T follicular helper cell (primary cell): Measurements from ENCODE around the gene E2F2.

Experiments
- DNase-seq: peaks from one replicate; pipeline ENCODE4 v3.0.0-alpha.2; 2020; ENCODE audit warnings: low read depth
- total RNA-seq, 2 experiments: gene quantifications; one replicate each; lab custom pipeline; 2026; lab: John Stamatoyannopoulos, UW

Gene E2F2, protein sequence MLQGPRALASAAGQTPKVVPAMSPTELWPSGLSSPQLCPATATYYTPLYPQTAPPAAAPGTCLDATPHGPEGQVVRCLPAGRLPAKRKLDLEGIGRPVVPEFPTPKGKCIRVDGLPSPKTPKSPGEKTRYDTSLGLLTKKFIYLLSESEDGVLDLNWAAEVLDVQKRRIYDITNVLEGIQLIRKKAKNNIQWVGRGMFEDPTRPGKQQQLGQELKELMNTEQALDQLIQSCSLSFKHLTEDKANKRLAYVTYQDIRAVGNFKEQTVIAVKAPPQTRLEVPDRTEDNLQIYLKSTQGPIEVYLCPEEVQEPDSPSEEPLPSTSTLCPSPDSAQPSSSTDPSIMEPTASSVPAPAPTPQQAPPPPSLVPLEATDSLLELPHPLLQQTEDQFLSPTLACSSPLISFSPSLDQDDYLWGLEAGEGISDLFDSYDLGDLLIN
- total RNA-seq, result 0.35 to 6.6 reads per million in 2 experiments

DNA sequence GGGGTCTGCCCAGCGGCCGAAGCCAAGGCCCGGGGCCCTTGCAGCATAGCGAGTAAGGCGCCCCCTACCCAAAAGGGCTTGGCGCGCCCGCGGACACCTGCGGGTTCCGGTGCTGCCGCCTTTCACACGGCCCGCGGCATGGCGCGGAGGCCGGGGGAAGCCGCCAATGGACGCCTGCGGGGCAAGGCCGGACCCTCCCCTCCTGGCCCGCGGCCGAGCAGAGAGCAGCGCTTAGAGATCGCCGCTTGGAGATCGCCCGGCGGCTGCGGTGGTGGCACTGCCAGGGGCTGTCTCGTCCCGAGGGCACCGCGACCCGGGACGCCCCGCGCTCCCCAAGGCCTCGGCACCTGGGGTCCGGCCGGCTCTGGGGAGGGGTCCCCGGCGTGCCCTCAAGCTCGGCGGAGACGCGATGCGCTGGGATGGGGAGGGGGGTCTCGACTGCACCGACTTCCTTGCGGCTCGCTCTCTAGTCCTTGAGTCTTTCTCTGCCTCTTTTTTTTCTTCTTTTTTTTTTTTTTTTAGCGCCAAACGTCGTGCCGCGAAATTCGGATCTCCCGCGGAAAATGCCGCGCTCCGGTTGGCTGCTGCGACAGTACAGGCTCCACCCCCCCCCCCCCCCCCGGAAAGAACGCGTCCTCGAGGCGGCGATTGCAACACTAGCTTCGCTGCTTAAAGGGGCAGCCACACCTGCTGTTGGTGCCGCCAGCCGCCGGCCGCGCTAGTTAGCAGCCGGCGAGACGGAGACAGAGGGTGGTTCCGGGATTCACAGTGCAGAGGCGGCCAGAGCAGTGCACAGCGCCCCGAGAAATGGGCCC, at the start of gene E2F2:
Gene E2F2 (minus strand): TSS at position 487 of the 815 bp plus-strand sequence. CDS start 440 bp downstream, at position 47.
- DNase-seq, result peak; percentile 74

DNA sequence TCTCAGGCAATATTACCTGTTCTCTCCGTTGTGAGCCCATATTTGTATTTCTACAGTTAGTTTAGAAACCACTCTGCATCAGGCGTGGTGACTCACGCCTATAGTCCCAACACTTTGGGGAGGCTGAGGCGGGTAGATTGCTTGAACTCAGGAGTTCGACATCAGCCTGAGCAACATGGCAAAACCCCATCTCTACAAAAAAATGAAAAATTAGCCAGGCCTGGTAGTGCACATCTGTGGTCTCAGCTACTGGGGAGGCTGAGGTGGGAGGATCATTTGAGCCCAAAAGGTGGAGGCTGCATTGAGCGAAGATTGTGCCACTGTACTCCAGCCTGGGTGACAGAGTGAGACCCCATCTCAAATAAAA, 47.9 kb upstream of the E2F2 start:
- no peak for DNase-seq

DNA sequence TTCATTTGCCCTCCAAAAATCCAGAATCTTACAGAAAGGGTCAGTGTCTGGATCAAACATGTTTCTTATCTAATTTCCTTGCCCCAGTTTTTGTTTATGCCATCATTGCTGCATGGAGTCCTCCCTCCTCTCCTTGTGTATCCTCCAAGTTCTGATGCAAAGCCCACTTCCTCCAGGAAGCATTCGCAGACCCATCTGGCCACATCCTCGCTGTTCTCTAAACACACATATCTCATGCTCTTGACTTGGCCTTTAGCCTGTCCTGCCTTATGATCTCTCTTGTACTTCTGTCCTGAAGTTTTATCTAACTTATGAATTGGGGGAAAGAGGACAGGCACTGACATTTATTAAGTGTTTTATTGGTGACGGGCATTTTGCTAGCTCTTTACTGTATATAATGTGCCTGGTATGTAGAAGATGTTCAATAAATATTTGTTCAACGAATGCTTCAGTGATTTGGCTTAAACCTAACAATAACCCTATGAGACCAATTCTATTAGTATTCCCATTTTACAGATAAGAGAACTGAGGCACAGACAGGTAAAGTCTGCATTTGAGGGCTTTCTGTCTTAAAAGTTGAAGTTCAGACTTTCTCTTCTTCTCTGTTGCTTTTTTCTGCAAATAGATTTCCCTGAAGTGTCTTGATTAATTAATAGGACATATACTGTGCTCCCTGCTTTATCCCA, 47.4 kb upstream of the E2F2 start:
- DNase-seq, result no peak

DNA sequence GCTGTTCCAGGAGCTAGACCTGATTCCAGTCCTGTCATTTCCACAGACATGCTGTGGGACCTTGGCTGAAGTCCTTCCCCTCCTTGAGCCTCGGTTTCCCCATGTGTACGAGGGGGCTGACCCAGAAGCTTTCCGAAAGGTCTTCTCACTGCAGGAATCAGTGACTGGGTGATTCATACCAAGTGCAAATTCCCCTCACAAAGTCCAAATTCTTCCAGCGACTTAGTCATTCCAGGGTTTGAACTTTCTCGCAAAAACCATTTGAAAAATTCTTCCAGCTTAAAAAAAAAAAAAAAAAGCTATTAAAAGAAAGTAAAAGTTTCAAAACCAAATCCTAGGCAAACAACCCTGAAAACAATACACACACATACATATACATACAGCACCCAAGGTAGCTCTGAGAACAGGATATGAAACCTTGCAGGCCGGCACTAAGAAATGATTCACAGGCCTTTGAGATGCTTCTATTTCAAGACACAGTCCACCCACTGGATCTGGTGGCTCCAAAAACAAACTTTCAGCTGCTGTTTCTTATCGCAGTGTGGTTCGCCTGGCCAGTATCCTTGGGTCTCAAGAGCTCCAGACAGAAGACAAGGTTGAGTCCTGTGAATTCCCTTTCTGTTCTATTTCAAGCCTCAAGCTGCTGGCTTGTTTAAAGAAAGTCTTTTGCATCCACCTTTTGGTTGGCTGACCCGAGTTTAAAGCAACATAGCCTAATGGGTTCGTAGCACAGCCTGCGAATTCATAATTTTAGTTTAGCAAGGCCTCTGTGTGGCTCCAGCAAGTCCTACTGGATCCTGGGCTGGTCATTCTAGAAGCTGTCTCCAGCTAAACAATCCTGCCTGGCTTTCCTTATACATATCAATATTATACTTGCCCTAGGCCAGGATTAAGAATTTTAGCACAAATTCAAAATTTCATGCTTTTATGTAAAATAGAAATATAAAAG, 46.3 kb upstream of the E2F2 start:
- DNase-seq, result no peak

DNA sequence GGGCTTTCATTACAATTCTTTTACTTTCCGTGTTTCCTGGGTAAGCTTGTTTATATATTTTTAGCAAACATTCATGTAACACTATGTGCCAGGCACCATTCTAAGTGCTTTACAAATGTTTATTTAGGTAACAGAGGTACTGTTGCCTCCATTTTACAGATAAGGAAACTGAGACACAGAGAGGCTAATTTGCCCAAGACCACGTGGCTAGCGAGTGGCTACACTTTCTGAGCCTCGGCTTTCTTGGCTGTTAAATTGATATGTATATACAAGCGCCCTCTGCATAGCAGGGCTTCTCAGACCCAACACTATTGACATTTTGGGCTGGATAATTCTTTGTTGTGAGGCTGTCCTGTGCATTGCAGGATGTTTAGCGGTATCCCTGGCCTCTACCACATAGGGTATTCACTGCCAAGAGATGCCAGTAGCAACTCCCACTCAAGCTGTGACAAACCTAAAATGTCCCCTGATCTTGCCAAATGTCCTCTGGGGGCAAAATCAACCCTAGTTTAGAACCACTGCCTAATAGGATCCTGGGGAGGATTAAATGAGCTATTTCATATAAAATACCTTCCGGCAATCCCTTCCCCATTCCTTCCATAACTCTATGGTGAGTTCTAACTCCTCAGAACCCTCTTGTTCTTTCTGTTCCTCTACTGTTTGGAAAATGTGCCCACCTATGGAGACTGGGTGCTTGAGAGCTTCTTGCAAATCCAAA, 45.5 kb upstream of the E2F2 start:
- DNase-seq, result no peak

DNA sequence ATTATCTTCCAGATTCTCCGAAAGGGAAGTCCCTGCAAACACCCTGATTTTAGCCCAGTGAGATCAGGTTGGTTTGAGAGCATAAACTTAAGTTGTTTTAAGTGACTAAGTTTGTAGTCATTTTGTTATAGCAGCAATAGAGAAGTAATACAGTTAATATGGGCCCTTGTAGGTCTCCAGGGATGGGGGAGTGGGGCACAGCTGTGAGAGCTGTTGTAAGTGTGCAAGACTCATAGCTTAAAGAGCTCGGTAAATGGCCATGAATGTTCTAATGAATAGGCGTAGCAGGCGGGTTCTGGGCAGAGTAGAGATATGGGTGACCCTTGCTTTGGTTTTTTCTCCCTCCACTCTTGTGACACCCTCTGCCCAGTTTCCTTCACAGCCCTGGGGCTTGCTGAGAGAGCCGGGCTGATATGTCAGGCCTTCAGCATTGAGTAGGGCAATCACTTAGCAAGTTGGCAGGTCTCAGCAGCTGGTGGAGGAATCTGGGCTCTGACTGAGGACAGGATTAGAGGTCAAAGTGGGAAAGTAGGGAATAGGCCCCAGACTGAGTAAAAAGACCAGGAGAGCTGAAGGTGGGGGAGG, 44.3 kb upstream of the E2F2 start:
- DNase-seq, result no peak

DNA sequence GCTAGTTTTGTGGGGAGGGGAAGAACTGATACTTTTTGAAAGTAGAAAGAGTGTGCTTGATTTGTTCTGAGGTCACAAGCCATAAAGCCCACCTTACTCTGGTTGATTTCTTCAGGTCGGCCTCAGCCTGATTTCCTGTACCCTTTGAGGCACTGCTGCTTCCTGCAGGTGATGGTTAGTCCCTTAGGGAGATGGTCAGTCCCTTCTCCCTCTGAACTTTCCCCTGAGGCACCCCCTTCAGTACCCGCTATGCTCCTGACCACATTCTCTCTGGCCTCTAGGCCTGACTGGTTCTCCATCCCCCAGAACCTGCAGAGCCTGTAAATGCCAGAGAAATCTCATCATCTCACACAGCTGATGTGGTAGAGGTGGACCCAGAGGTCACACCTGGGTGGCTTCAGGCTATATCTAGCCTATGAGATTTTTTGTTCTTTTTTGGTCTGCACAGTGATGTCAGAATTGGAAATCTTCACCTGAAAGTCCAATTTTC, 43.3 kb upstream of the E2F2 start:
- DNase-seq, result no peak

DNA sequence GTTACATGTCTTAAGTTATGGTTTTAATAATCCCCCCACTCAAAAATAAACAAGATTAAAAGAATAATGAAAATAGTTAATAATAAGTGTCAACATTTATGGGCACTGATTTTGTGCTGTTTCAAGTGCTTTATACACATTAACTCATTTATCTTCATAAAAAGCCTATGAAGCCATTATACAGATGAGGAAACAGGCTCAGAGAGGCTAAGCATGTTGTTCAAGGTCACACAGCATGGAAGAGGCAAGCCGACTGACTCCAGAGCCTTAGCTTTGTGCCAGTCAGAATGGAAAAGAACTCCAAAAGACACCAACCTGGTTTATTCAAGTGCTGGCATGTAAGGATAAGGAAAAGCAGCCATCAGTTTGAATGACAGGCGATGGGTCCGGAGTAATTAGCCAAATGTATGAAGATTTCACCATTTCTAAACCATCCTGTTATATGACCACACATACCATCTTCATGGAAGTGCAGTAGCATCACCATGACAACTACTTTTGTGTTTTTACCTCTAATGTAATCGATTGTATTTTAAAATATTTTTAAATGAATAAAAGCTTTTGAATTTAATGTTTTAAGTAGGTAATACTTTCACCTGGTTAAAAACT, 42.6 kb upstream of the E2F2 start:
- DNase-seq, result no peak

DNA sequence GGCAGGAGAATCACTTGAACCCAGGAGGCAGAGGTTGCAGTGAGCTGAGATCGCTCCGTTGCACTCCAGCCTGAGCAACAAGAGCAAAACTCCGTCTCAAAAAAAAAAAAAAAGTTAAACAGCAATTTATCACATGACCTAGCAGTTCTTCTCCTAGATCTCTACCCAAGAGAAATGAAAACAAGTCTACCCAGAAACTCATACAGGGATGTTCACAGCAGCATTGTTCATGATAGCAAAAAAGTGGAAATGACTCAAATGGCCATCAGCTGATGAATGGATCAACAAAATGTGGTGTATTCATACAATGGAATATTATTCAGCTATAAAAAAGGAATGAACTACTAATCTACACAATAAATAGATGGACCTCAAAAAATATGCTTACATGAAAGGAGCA, 40.4 kb upstream of the E2F2 start:
- no peak for DNase-seq

DNA sequence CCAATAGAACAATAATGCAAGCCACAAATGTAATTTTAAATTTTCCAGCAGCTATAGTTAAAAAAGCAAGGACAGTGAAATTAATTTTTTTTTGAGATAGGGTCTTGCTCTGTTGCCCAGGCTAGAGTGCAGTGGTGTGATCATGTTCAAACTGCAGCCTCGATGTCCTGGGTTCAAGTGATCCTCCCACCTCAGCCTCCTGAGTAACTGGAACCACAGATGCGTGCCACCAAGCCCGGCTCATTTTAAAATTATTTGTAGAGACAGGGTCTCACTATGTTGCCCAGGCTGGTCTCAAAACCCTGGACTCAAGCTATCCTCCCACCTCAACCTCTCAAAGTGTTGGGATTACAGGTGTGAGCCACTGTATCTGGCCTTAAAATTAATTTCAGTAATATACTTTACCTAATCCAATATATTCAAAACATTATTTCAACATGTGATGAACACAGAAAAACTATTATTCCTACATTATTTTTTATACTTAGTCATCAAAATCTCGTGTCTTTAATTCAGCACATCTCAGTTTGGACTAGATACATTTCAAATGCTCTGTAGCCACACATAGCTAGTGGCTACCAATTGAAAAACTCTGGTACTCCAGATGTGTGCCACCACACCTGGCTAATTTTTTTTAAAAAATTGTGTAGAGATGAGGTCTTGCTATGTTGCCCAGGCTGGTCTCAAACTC, 39.1 kb upstream of the E2F2 start:
- DNase-seq, result no peak

DNA sequence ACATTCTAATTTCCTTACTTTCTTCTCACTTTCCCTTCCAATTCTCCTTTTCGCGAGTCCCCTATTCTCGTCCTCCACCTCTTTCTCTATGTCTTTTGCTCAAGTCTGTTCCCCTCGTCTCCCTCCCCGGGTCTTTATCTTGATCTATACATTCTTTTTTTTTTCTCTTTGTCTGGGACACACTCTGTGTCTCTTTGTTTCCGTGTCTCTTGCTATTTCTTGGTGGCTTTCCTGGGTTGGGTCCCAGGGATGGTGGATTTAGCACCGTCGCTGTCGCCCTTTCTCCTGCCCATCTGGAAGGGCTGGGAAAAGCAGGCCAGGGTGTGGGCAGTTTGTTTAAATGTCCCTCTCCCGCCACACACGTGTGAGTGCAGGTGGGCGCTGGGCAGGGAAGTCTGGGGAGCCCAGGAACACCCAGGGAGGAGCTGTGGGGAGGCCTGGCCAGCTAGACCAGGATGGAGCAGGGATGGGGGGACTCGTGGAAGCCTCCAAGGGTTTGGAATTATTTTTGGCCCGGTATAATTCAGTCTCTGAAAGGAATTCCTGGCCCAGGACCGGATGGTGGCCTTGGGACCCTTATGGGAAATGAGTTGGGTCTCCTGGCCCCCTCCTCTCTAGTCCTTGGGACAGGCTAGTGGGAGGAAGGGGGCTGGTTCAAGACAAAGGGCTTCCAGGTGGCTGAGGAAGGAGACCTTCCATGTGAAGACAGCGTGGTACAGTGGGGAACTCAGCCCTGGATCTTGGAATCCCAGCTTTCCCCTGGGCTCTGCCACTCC, 37.8 kb upstream of the E2F2 start:
- DNase-seq, result no peak

DNA sequence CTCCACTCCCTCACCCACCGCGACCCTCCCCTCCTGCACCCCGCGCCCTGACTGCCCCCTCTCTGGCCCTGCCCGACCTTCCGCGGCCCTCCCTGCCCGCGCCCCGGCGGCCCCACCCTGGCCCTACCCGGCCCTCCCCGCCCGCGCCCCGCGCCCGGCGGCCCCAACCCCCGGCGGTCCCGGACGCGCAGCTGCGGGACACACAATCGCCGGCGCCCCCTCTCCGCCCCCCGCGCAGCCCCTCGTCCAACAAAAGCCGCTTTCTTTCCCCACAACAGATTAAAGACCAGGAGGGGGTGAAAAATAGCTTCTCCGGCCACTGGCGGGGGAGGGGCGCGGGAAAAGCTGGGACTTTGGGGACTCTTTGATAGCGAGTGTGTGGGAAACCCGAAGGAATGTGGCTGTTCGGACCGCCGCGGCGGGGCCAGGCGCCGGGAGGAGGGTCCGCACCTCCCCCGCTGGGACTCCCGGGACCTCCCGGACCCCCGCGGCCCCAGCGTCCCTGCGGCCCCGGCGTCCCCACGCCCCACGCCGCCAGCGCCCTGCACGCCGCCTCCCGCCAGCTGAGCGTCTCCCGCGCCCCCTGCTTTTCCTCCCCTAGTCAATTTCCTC, 37.1 kb upstream of the E2F2 start:
- no peak for DNase-seq

DNA sequence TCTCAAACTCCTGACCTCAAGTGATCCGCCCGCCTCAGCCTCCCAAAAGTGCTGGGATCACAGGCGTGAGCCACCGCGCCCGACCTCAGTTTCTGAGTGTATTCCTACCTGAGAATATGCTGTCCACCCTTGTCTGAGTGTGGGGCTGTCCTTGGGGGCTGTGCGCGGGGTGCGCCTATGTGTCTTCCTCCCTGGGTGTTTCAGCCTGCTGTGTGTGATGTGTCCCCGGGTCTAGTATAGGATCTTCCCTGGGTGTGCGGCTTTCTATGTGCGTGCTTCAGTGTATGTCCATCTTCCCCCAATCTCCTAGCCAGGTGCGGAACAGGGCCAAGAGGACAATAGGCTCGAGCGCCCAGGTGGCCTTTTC, 36.6 kb upstream of the E2F2 start:
- no peak for DNase-seq

DNA sequence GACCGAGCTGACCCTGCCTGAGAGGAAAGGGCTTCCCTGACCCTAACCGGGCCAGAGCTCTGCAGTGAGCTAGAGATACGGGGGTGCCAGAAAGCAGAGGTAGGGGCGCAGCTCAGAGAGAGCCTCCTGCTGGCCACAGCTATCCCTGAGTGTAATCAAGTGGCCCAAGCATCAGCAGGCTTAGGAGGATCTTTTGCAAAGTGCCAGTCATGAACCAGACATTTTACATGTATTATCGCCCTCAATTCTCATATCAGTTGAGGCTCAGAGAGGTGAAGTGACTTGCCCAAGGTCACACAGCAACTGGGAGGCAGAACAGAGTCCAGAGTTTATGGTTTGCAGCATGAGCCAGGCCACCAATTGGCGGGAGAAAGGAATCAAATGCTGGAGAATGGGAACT, 35.3 kb upstream of the E2F2 start:
- DNase-seq, result no peak

DNA sequence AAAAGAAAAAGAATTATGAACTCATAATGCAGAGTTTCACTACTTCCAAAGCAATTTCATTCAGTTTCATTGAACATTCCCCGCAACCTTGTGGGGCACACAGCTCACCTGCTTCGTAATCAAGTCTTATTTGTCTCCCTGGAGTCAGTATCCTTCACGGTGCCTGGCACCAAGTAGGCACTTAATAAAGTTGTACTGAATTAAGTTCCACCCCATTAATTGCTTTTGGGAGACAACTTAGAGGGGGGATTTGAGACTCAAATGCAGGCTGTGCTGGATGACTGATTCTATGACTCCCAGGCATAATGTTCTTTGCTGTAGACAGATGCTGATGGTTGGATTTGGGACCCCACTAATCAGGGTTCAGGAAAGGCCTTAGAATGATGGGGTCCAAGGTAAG, 34.7 kb upstream of the E2F2 start:
- no peak for DNase-seq

DNA sequence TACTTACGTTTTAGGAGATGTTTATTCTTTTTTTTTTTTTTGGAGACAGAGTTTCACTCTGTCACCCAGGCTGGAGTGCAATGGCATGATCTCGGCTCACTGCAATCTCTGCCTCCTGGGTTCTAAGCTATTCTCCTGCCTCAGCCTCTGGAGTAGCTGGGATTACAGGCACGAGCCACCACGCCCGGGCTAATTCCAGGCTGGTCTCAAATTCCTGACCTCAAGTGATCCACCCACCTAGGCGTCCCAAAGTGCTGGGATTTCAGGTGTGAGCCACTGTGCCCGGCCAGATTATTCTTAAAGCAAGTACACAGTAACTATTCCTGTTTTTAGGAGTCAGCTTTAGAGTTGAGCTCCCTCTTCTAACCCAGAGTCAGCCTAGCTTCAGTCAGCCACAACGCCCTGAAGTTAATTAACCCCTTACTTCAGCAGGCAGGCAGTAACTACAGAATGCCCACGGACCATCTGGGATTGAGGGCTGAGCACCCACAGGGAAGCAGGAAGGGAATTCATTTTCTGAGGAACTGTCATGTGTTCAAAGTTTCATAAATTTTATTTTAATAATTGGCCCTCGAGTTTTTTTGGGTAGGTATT, 33.6 kb upstream of the E2F2 start:
- DNase-seq, result no peak

DNA sequence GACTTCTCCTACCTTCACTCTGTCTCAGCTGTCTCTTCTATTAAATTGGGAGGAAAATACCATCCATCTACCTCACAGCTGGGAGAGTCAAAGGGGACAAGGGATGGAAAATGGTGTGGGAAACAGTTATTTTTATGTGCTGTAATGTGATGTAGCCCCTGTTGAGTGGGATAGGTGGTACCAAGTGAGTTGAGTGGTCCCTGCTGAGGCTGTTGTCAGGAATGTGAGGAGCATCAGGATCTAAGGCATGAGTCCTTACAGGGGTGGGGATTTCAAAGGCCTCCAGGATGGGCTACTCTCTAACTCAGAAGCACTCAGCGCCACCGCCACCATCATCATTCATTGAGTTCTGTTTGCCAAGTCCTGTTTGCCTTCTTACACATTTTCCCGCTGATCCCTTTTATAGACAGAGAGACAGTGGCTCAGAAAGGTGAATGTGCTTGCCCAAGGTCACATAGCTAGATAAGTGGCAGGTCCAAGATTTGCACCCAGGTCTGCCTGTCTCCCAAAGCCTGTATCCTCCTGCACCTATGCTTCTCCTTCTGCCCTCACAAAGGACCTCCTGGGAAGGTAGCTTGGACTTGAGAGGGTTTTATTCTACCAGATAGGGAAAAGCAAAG, 32.8 kb upstream of the E2F2 start:
- no peak for DNase-seq
